Measurements from ENCODE around the gene DNAH2. TPM values are rescaled to one million over a fixed set of nuclear protein-coding genes. Genes with fewer than 3 reads are reported as not detected.

DNAH2 gene
- polyA plus RNA-seq, 2 of the 4 experiments (the other 2 are of a cell fraction), result 0.01 to 0.08 TPM

DNA sequence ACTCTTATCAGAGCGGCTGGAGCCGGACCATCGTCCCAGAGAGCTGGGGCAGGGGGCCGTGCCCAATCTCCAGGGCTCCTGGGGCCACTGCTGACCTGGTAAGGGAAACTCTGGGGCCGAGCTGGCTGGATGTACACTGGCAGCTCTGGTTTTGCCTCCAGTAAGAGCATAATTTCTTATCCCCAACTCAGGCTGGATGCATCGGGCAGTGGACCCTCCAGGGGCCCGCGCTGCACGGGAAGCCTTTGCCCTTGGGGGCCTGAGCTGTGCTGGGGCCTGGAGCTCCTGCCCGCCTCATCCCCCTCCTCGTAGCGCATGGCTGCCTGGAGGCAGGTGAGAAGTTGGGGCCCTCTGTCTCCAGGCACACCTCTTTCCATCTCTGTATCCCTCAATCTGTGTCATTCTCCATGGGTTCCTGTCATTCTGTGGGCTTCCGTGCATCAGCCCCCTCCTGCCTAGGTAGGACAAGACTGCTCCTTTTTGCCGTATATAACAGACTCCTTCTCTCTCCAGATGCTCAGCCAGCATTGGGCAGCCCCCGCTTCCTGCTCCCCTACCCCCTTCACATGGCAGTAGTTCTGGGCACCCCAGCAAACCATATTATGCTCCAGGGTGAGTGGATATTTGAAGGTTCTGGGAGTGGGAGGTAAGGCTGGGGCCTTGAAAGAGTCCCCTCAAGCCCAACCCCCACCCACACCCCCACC, 128.0 kb downstream of the DNAH2 start:
- Histone ChIP-seq H3K9me3 (no peaks in the 10 kb centered on the region), H3K4me2 (peak overlapping the region; percentile 91), H3K4me1 (peaks cover 18% of the 10 kb centered on the region), H3K4me3 (peak overlapping the region; percentile 80), H3K27ac (peak overlapping the region; percentile 53 to 96; a peak in 4 of 6 replicates)
- ATAC-seq (no peak), DNase-seq (ENCODE audit: low read depth in 1 of 2, low spot score in 1 of 2) (no peak), FAIRE-seq (no peak)
- ChIA-PET CTCF (interaction anchor here (0.7 to 25.1 kb wide), 15 partner anchors 11 to 214 kb away, joined by 3 to 677 read pairs (median 4); partner anchors contain the start of genes CYB5D1, KDM6B, NAA38 and WRAP53), POLR2A (interaction anchor here (0.6 to 5.7 kb wide), 8 partner anchors 8 to 328 kb away, joined by 3 to 65 read pairs (median 4); partner anchors contain the start of genes CYB5D1, KDM6B, NAA38 and TP53)
- 79% methylated on average over 15 of the region's 15 CpGs for WGBS (ENCODE audit: missing lambda C conversion rate)
- 0 out of 2 replicates have a peak, but pooled peaks have one; percentile 26 for TF ChIP-seq POLR2AphosphoS2 (conservative IDR thresholded peaks at IDR 0.05; ENCODE audit: low read length)
- TF ChIP-seq HOXA7 (CRISPR knock-in tag; IDR thresholded peaks at IDR 0.05), result no peak

- no peak overlapping the region for H3K4me2 ChIP-seq
- H3K9me3 ChIP-seq, result no peaks in the 10 kb centered on the region
- H3K4me3 ChIP-seq, result no peak overlapping the region
- no peak overlapping the region for H3K27ac ChIP-seq
- DNase-seq (ENCODE audit: low read depth in 1 of 2, low spot score in 1 of 2), result no peak
- no peak for FAIRE-seq
- ATAC-seq, result no peak
- 0 out of 2 replicates have a peak, but pooled peaks have one; percentile 10 for TF ChIP-seq POLR2AphosphoS2 (conservative IDR thresholded peaks at IDR 0.05; ENCODE audit: low read length)
- no peak for TF ChIP-seq RARB (CRISPR knock-in tag; IDR thresholded peaks at IDR 0.05)
- TF ChIP-seq MAZ (IDR thresholded peaks at IDR 0.05; ENCODE audit: borderline replicate concordance, low read depth, low read length), result no peak
- 91% methylated on average over 19 of the region's 22 CpGs for WGBS (ENCODE audit: missing lambda C conversion rate)
- peaks cover 12% of the 10 kb centered on the region for H3K4me1 ChIP-seq
- POLR2A ChIA-PET, result interaction anchor here (1.3 kb wide), 1 partner anchor 9 kb away, joined by 3 read pairs; no protein-coding TSS in a partner anchor
- CTCF ChIA-PET, result interaction anchor here (0.9 to 25.1 kb wide), 6 partner anchors 10 to 195 kb away, joined by 3 to 677 read pairs (median 18); partner anchors contain the start of genes CYB5D1, KDM6B and NAA38
Observed at GRCh38 chr17:7846063-7846735, 128.7 kb downstream of the DNAH2 start.

GRCh38 chr17:7846765-7847661, 129.5 kb downstream of the DNAH2 start:
- FAIRE-seq (no peak), DNase-seq (ENCODE audit: low read depth in 1 of 2, low spot score in 1 of 2) (no peak), ATAC-seq (no peak)
- 91% methylated on average over 33 of the region's 34 CpGs for WGBS (ENCODE audit: missing lambda C conversion rate)
- Histone ChIP-seq H3K4me1 (peaks cover 15% of the 10 kb centered on the region; the same call in 2 of the 3 replicates), H3K27ac (no peak overlapping the region), H3K4me3 (no peak overlapping the region), H3K4me2 (no peak overlapping the region), H3K9me3 (no peaks in the 10 kb centered on the region)
- POLR2A ChIA-PET, result no interaction called here
- CTCF ChIA-PET, result interaction anchor here (0.7 to 25.1 kb wide), 5 partner anchors 10 to 143 kb away, joined by 3 to 677 read pairs (median 29); partner anchors contain the start of genes CYB5D1, KDM6B and NAA38
- TF ChIP-seq ESRRA (IDR thresholded peaks at IDR 0.05; ENCODE audit: borderline replicate concordance, low read length), result no peak
- no peak for TF ChIP-seq ZFP36 (IDR thresholded peaks at IDR 0.05; ENCODE audit: borderline replicate concordance, partially characterized antibody)
- TF ChIP-seq FOXS1 (CRISPR knock-in tag; IDR thresholded peaks at IDR 0.05), result no peak
- no peak for TF ChIP-seq RAD21 (conservative IDR thresholded peaks at IDR 0.05 in 1 of 2, IDR thresholded peaks at IDR 0.05 in 1 of 2)
- no peak for TF ChIP-seq JUN (IDR thresholded peaks at IDR 0.05)
- TF ChIP-seq NR3C1 (IDR thresholded peaks at IDR 0.05), result no peak
- no peak for TF ChIP-seq SREBF2 (IDR thresholded peaks at IDR 0.05)
- TF ChIP-seq BHLHE40 (IDR thresholded peaks at IDR 0.05; ENCODE audit: low read depth, low read length), result no peak
- TF ChIP-seq NFE2L2 (conservative IDR thresholded peaks at IDR 0.05; ENCODE audit: low read length), result no peak
- TF ChIP-seq, protein P1, sequence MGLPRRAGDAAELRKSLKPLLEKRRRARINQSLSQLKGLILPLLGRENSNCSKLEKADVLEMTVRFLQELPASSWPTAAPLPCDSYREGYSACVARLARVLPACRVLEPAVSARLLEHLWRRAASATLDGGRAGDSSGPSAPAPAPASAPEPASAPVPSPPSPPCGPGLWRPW (IDR thresholded peaks at IDR 0.05), result no peak
- TF ChIP-seq HOXB5 (CRISPR knock-in tag; IDR thresholded peaks at IDR 0.05), result no peak
- no peak for TF ChIP-seq GATA3 (IDR thresholded peaks at IDR 0.05; ENCODE audit: borderline replicate concordance)
- no peak for TF ChIP-seq CHD4 (IDR thresholded peaks at IDR 0.05; ENCODE audit: borderline replicate concordance)
- TF ChIP-seq ATOH8 (CRISPR knock-in tag; IDR thresholded peaks at IDR 0.05; ENCODE audit: low read depth), result no peak
- no peak for TF ChIP-seq KDM1A (IDR thresholded peaks at IDR 0.05; ENCODE audit: low read depth)
- no peak for TF ChIP-seq RARB (CRISPR knock-in tag; IDR thresholded peaks at IDR 0.05)
- TF ChIP-seq TFCP2L1 (CRISPR knock-in tag; IDR thresholded peaks at IDR 0.05), result no peak
- no peak for TF ChIP-seq BCL3 (IDR thresholded peaks at IDR 0.05)
- no peak for TF ChIP-seq MYC (IDR thresholded peaks at IDR 0.05; ENCODE audit: borderline replicate concordance, low read length)
- no peak for TF ChIP-seq HMGXB4 (CRISPR knock-in tag; IDR thresholded peaks at IDR 0.05; ENCODE audit: borderline replicate concordance)

Measured in A549 (cell line).